K562 (cell line): Measurements from ENCODE around the gene RXRB. TPM values are rescaled to one million over a fixed set of nuclear protein-coding genes. Genes with fewer than 3 reads are reported as not detected.
A peak's percentile ranks its signal among the peaks of the same experiment; 100 is the strongest.

ENCODE experiments used
- ATF6 ChIP-seq: sonication (generic); formaldehyde crosslinking; IDR thresholded peaks from 2 replicates; pipeline ENCODE4 v1.4.0; 2020; ENCODE audit warnings: mild to moderate bottlenecking, missing genetic modification reagents
- CHD2 ChIP-seq: IDR thresholded peaks from 2 replicates; pipeline ENCODE4 v1.6.1; 2011; ENCODE audit warnings: low read depth, low read length
- COPS2 ChIP-seq: fragments of 450-650 bp; conservative IDR thresholded peaks from 2 replicates; pipeline ENCODE4 v1.6.1; 2016; ENCODE audit warnings: mild to moderate bottlenecking, moderate library complexity
- ESRRA ChIP-seq: fragments of 450-650 bp; IDR thresholded peaks from 2 replicates; pipeline ENCODE4 v1.6.1; 2014; ENCODE audit warnings: low read depth, mild to moderate bottlenecking, moderate library complexity, borderline replicate concordance
- GATAD2B ChIP-seq: fragments of 450-650 bp; IDR thresholded peaks from 2 replicates; pipeline ENCODE4 v1.6.1; 2017; ENCODE audit warnings: mild to moderate bottlenecking, borderline replicate concordance
- HDAC1 ChIP-seq, 2 experiments: fragments of 450-650 bp; IDR thresholded peaks; 2 replicates each; pipeline ENCODE4 v1.6.1; 2016 to 2017; ENCODE audit warnings: inconsistent platforms in 1 of 2, mild to moderate bottlenecking in 1 of 2, moderate library complexity in 1 of 2
- HMGN3 ChIP-seq: IDR thresholded peaks from 2 replicates; pipeline ENCODE4 v1.6.1; 2011; ENCODE audit warnings: borderline replicate concordance, low read depth, mild to moderate bottlenecking, mixed read lengths, low read length; ENCODE audit not compliant: insufficient read length; ENCODE audit errors: extremely low read depth
- MCM2 ChIP-seq: fragments of 450-650 bp; IDR thresholded peaks from 2 replicates; pipeline ENCODE4 v1.6.1; 2017; ENCODE audit warnings: low read depth, mild to moderate bottlenecking
- MIER1 ChIP-seq: fragments of 450-650 bp; IDR thresholded peaks from 2 replicates; pipeline ENCODE4 v1.6.1; 2016; ENCODE audit warnings: antibody characterized with exemption, mild to moderate bottlenecking, low read depth
- MITF ChIP-seq: IDR thresholded peaks from 2 replicates; pipeline ENCODE4 v1.6.1; 2014; ENCODE audit warnings: antibody characterized with exemption
- NFIC ChIP-seq: fragments of 450-650 bp; IDR thresholded peaks from 2 replicates; pipeline ENCODE4 v1.6.1; 2017; ENCODE audit warnings: mild to moderate bottlenecking, inconsistent platforms
- POLR3G ChIP-seq: IDR thresholded peaks from 2 replicates; pipeline ENCODE4 v1.6.1; 2011; ENCODE audit not compliant: insufficient read length, insufficient replicate concordance; ENCODE audit errors: extremely low read depth
- SRSF9 ChIP-seq: fragments of 200-400 bp; formaldehyde crosslinking; IDR thresholded peaks from 2 replicates; pipeline ENCODE4 v1.6.1; 2017; ENCODE audit warnings: low read depth, low read length, borderline replicate concordance
- TAF9B ChIP-seq: fragments of 450-650 bp; IDR thresholded peaks from 2 replicates; pipeline ENCODE4 v1.6.1; 2018; ENCODE audit warnings: mild to moderate bottlenecking; ENCODE audit not compliant: partially characterized antibody
- XRCC3 ChIP-seq: fragments of 450-650 bp; IDR thresholded peaks from 2 replicates; pipeline ENCODE4 v1.6.1; 2017; ENCODE audit warnings: mild to moderate bottlenecking, moderate library complexity
- ZBTB2 ChIP-seq: fragments of 450-650 bp; IDR thresholded peaks from 2 replicates; pipeline ENCODE4 v1.6.1; 2016; ENCODE audit warnings: antibody characterized with exemption
- ZFP36 ChIP-seq: fragments of 150-350 bp; IDR thresholded peaks from 2 replicates; pipeline ENCODE4 v1.6.1; 2018; ENCODE audit warnings: low read length, low read depth; ENCODE audit not compliant: partially characterized antibody
- ZNF143 ChIP-seq: sonication (generic); formaldehyde crosslinking; IDR thresholded peaks from 2 replicates; pipeline ENCODE4 v1.9.0; 2022; ENCODE audit warnings: mild to moderate bottlenecking, missing genetic modification reagents
- ZNF24 ChIP-seq: fragments of 450-650 bp; IDR thresholded peaks from 2 replicates; pipeline ENCODE4 v1.6.1; 2016
- ZNF280A ChIP-seq: fragments of 450-650 bp; IDR thresholded peaks from 2 replicates; pipeline ENCODE4 v1.6.1; 2018; ENCODE audit warnings: mild to moderate bottlenecking, low read depth; ENCODE audit not compliant: partially characterized antibody
- ZNF282 ChIP-seq: sonication (generic); formaldehyde crosslinking; IDR thresholded peaks from 2 replicates; pipeline ENCODE4 v1.8.1; 2023; ENCODE audit warnings: missing genetic modification reagents
- ZNF444 ChIP-seq: fragments of 250-450 bp; sonication (Bioruptor Pico); IDR thresholded peaks from 2 replicates; pipeline ENCODE4 v1.4.0; 2020; ENCODE audit warnings: mild to moderate bottlenecking, moderate library complexity
- ZNF76 ChIP-seq: fragments of 250-450 bp; sonication (Bioruptor Pico); IDR thresholded peaks from 2 replicates; pipeline ENCODE4 v1.4.0; 2020; ENCODE audit warnings: mild to moderate bottlenecking, moderate library complexity, borderline replicate concordance
- polyA plus RNA-seq, 8 experiments: library from polyadenylated mRNA; depleted of rRNA in 4 of 8; stranded (reverse) in 5 of 8; unstranded in 3 of 8; fragments of >200 nt; fragmentation: Nextera tagmentation in 2 of 8; fragmentation: Illumina TruSeq in 1 of 8; extraction: Ambion mirVana in 2 of 8; extraction: Trizol in 1 of 8; gene quantifications; 2 replicates each; pipeline versions ENCODE4 v1.2.1 to v1.2.3, GENCODE V29; 2011 to 2014; ENCODE audit warnings: inconsistent platforms in 1 of 8, missing spikeins in 1 of 8
- total RNA-seq, 7 experiments: library from RNA; depleted of rRNA in 6 of 7; stranded (reverse); fragments of >200 nt in 6 of 7; fragmentation: Illumina TruSeq in 2 of 7; extraction: Trizol in 2 of 7; gene quantifications; 2 replicates each; pipeline versions ENCODE4 v1.2.1 to v1.2.3, GENCODE V29; 2011 to 2021; ENCODE audit warnings: low replicate concordance in 1 of 7

Gene RXRB
- total and polyA plus RNA-seq, 9 of the 15 experiments (the other 6 are each of a cell fraction or from before 2014, with no cell fraction given) = 0.76 to 35.5 (median 18.4) TPM

GRCh38 chr6:33195304-33196165, 4.9 kb downstream of the RXRB start (continued):
- TF ChIP-seq ZBTB2 = no peak
- no peak for TF ChIP-seq GATAD2B
- no peak for TF ChIP-seq ZNF24
- peak; percentile 74 for TF ChIP-seq ESRRA
- TF ChIP-seq MITF = no peak
- TF ChIP-seq NFIC = peak; percentile 52; the same call in 1 of the 2 replicates
- no peak for TF ChIP-seq TAF9B
- TF ChIP-seq ZNF282 (CRISPR knock-in tag) = 0 out of 2 replicates have a peak, but pooled peaks have one; percentile 40
- peak; percentile 91 for TF ChIP-seq MIER1
- no peak for TF ChIP-seq CHD2
- TF ChIP-seq ZNF444 (CRISPR knock-in tag) = no peak
- no peak for TF ChIP-seq ZFP36
- TF ChIP-seq ZNF143 (CRISPR knock-in tag) = 0 out of 2 replicates have a peak, but pooled peaks have one; percentile 27
- TF ChIP-seq MCM2 = no peak
- no peak for TF ChIP-seq ATF6 (CRISPR knock-in tag)
- no peak for TF ChIP-seq COPS2
- TF ChIP-seq HMGN3 = no peak
- TF ChIP-seq XRCC3 = no peak
- no peak for TF ChIP-seq SRSF9
- peak in 1 of 2 experiments; percentile 12; a peak in 1 of 4 replicates for TF ChIP-seq HDAC1 (IDR thresholded peaks at IDR 0.05)
- no peak for TF ChIP-seq ZNF280A
- TF ChIP-seq ZNF76 = no peak
- TF ChIP-seq POLR3G = no peak
